ENCODE measurements around the gene EEF1A1.

The EEF1A1 gene

DNA sequence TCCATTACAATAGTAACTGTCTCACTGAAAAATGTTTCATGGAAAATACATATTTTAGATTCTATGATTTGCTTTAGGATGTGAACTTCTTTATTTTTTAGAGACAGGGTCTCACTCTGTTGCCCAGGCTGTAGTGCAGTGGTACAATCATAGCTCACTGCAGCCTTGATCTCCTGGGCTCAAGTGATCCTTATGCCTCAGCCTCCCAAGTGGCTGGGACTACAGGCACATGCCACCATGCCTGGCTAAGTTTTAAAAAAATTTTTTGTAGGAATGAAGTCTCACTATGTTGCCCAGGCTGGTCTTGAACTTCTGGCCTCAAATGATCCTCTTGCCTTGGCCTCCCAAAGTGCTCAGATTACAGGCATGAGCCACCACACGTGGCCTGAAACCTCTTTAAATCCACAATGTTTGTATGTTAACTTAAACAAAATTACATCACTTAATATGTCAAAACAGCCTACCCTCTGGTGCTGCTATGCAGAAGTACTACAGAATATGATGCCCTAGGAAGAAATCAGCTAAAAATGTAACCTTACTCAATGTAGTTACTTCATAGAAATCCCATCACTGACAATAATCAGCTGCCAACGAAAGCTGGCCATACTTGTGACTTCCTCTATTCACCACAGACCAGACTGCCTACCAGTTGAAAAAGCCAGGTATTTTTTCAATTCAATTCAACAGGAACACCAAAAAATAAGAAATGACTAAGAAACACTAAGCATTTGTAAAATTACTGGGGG, 17.6 kb downstream of the EEF1A1 start:
- DNase-seq: no peak

DNA sequence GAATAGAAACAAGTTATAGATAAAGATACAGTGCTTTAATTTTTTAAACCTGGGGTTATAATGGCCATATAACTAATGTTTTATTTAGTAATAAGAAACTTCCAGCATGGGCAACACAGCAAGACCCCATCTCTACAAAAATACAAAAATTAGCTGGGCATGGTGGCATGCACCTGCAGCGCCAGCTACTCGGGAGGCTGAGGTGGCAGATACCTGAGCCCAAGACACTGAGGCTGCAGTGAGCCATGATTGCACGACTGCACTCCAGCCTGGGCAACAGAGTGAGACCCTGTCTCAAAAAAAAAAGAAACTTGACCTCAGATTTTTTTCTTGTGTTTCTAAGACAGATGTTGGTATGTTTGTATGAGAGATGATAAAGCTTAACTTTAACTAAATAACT, 22.9 kb downstream of the EEF1A1 start:
- DNase-seq: no peak

DNA sequence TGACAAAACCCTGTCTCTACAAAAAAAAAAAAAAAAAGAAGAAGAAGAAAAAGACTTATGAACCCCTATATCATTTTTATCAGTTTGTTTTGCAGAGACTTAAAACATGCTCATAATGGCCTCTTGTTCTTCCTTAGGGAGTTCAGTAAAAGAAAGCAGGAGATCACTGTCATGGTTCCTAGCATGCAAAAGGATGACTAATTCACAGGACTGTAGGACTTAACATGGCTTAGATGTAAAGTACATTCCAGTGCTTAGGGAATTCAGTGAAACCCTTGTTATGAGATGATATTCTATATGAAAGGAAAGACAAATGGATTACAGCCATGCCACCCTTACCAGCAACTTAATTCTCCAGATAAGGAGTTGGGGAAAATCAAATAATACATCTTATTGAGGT, 29.5 kb downstream of the EEF1A1 start:
- DNase-seq: no peak

DNA sequence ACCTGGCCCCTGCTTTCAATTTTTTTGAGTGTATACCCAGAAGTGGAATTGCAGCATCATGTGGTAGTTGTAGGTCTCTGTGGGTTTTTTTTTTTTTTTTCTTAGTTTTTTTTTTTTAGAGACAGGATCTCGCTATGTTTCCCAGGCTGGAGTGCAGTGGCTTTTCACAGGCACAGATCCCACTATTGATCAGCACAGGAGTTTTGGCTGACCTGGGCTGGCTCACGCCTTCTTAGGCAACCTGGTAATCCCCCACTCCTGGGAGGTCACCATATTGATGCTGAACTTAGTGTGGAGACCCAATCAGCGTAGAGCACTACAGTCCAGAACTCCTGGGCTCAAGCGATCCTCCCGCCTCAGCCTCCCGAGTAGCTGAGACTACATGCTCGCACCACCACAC, 33.4 kb downstream of the EEF1A1 start:
- DNase-seq: no peak

DNA sequence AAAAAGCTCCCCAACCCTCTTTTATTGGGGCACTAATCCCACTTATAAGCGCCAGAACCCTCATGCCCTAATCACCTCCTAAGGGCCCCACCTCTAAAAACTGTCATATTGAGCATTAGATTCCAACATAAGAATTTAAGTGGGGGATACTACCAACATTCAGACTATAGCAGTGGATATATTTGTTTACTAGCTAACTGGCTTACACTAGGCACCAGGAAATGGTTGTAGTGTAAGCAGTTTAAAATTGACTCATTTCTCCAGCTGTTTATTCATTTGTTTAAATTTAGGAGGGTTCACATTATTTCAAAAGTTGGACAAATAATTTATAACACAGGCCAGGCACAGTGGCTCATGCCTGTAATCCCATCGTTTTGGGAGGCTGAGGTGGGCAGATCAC, 36.4 kb downstream of the EEF1A1 start:
- no peak for DNase-seq

DNA sequence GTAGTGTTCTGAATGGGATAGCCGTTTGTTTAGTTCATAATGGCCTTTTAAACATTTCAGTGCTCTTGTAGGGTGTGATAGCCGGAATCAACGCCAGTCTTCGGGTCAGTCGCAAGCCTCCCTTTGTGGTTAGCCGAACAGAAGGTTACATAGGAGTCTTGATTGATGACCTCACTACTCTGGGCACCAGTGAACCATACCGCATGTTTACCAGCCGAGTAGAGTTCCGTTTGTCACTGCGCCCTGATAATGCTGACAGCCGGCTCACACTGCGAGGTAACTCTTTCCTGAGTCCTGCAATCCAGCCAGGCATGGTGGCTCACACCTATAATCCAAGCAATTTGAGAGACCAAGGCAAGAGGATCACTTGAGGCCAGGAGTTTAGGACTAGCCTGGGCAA, 38.9 kb downstream of the EEF1A1 start:
- no peak for DNase-seq

DNA sequence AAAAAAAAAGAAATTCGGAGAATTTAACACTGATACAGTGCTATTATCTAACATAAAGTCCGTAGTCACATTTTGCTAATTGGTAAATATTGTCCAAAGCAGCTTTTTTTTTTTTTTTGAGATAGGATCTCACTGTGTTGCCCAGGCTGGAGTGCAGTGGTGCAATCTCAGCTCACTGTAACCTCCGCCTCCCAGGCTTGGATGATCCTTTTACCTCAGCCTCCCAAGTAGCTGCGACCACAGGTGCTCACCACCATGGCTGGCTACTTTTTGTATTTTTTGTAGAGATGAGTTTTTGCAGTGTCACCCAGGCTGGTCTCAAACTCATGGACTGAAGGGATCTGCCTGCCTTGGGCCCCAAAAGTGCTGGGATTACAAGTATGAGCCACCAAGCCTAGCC, 43.4 kb downstream of the EEF1A1 start:
- no peak for DNase-seq

DNA sequence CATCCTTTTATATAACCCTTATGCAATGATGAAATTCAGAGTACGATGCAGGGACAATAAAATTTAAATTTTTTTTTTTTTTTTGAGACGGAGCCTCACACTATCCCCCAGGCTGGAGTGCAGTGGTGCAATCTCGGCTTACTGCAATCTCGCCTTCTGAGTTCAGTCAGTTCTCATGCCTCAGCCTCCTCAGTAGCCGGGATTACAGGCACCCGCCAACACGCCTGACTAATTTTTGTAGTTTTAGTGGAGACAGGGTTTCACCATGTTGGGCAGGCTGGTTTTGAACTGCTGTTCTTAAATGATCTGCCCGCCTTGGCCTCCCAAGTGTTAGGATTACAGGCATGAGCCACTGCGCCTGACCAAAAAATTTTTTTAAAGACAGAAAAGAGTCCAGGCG, 44.1 kb downstream of the EEF1A1 start:
- DNase-seq: no peak

DNA sequence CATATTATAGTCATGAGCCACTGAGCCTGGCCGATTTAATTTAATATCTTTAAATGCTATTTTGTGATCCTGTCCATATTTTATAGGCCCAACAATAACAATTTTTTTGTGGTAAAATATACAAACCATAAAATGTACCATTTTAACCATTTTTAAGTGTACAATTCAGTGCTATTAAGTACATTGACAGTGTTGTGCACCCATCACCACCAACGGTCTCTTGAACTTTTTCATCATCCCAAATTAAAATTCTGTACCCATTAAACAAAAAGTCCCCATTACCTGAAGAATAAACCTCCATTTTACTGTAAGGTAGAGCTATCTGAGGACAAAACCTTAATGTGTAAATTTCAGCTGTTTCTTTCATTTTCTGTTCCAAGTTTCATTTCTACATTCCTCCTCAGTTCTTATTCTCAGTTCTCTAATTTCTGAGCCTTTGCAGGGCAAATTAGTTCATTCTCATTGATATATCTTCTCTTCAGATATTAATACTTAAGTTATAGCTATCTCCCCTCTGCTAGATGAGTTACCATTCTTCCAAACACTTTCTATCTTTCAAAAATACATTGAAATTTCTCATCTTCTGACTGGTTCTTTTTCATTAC, 49.0 kb downstream of the EEF1A1 start:
- peak; percentile 72 for DNase-seq
